GM12878 (cell line): ENCODE measurements around the gene EMILIN2. TPM values are rescaled to one million over a fixed set of nuclear protein-coding genes. Genes with fewer than 3 reads are reported as not detected.

ENCODE experiments used
- ATAC-seq: fragments of 200-7000 bp; cut with Tn5 transposase; 3 replicates; pipeline ENCODE4 v1.9.1; 2020; ENCODE audit warnings: mild to moderate bottlenecking, moderate library complexity
- BruUV-seq: library from RNA; stranded (reverse); fragments of 400-500 nt; replicated peaks from 2 replicates; lab custom pipeline; 2021; lab: Mats Ljungman, UMichigan
- CTCF ChIA-PET: fragments of 300-600 bp; sonication (Branson Sonifier 250); formaldehyde crosslinking; extraction: SDS; loops from one replicate; lab custom pipeline; 2021; ENCODE audit warnings: inconsistent platforms; lab: Yijun Ruan, JAX
- POLR2A ChIA-PET: fragments of 350-600 bp; formaldehyde crosslinking; extraction: SDS; loops from one replicate; lab custom pipeline; 2021; ENCODE audit warnings: inconsistent platforms; lab: Charles Lee
- RAD21 ChIA-PET: fragments of 300-600 bp; sonication (Branson Sonifier 250); formaldehyde crosslinking; loops from one replicate; lab custom pipeline; 2023; ENCODE audit warnings: antibody characterized with exemption; ENCODE audit not compliant: unreplicated experiment; lab: Charles Lee
- SMC1A ChIA-PET: fragments of 300-600 bp; sonication (Branson Sonifier 250); formaldehyde crosslinking; loops from one replicate; lab custom pipeline; 2023; ENCODE audit not compliant: unreplicated experiment, uncharacterized antibody; lab: Charles Lee
- DNase-seq: peaks from one replicate; pipeline ENCODE4 v3.0.0-alpha.2; 2011; ENCODE audit warnings: low read depth, low spot score
- FAIRE-seq: peaks from 3 replicates; lab custom pipeline; 2011; peaks lifted over from hg19 to GRCh38; lab: Jason Lieb, UNC
- H2AFZ ChIP-seq: 2 replicates; pipeline ENCODE4 v1.6.0; 2011; ENCODE audit warnings: low read depth, low read length, control low read depth; ENCODE audit not compliant: control insufficient read depth
- H3K27ac ChIP-seq: 2 replicates; pipeline ENCODE4 v1.5.1; 2011; ENCODE audit warnings: control low read depth; ENCODE audit not compliant: control insufficient read depth, insufficient read depth
- H3K27me3 ChIP-seq, 2 experiments: replicated peaks in 1 of 2; 2 replicates each; pipeline versions ENCODE4 v1.6.0 to v1.6.1; 2011; ENCODE audit warnings: low read length in 1 of 2; ENCODE audit not compliant: control insufficient read depth in 2 of 2, insufficient read depth in 2 of 2
- H3K36me3 ChIP-seq, 2 experiments: 2 replicates each; pipeline ENCODE4 v1.5.1; 2011; ENCODE audit warnings: low read length in 1 of 2; ENCODE audit not compliant: control insufficient read depth in 2 of 2, insufficient read depth in 2 of 2
- H3K4me1 ChIP-seq: 2 replicates; pipeline ENCODE4 v1.6.1; 2011; ENCODE audit warnings: mild to moderate bottlenecking, low read length, moderate library complexity, mixed read lengths; ENCODE audit not compliant: control insufficient read depth, insufficient read depth
- H3K4me2 ChIP-seq: 2 replicates; pipeline ENCODE4 v1.6.0; 2011; ENCODE audit warnings: control low read depth; ENCODE audit not compliant: control insufficient read depth, insufficient read depth
- H3K4me3 ChIP-seq: fragments of 200-600 bp; sonication (generic); 2 replicates; pipeline ENCODE4 v1.5.1; 2016
- H3K79me2 ChIP-seq: 2 replicates; pipeline ENCODE4 v1.6.0; 2011; ENCODE audit warnings: low read length; ENCODE audit not compliant: control insufficient read depth, insufficient read depth
- H3K9ac ChIP-seq: 2 replicates; pipeline ENCODE4 v1.8.0; 2011; ENCODE audit warnings: low read length, control low read depth, mixed read lengths; ENCODE audit not compliant: control insufficient read depth, insufficient read depth
- H3K9me3 ChIP-seq: replicated peaks from 3 replicates; pipeline ENCODE4 v1.5.1; 2011; ENCODE audit warnings: mild to moderate bottlenecking, low read length; ENCODE audit not compliant: control insufficient read depth, insufficient read depth
- H4K20me1 ChIP-seq: 2 replicates; pipeline ENCODE4 v1.6.0; 2011; ENCODE audit not compliant: control insufficient read depth, insufficient read depth
- CREB1 ChIP-seq: IDR thresholded peaks from 2 replicates; pipeline ENCODE4 v1.6.1; 2012; ENCODE audit warnings: low read depth, mild to moderate bottlenecking, inconsistent platforms
- MXI1 ChIP-seq: fragments of 150-350 bp; IDR thresholded peaks from 2 replicates; pipeline ENCODE4 v1.6.1; 2011; ENCODE audit warnings: low read depth, mild to moderate bottlenecking, inconsistent platforms, low read length, improper control_type of control experiment
- MYC ChIP-seq: IDR thresholded peaks from 2 replicates; pipeline ENCODE4 v1.6.1; 2011; ENCODE audit warnings: mild to moderate bottlenecking, low read length, moderate library complexity, inconsistent platforms; ENCODE audit not compliant: insufficient read depth, insufficient replicate concordance, insufficient read length, severe bottlenecking
- RELA ChIP-seq: fragments of 450-650 bp; IDR thresholded peaks from 2 replicates; pipeline ENCODE4 v1.8.0; 2014; ENCODE audit warnings: borderline replicate concordance; ENCODE audit not compliant: partially characterized antibody
- ZBTB33 ChIP-seq: fragments of 450-650 bp; IDR thresholded peaks from 2 replicates; pipeline ENCODE4 v1.6.1; 2017; ENCODE audit warnings: mild to moderate bottlenecking
- WGBS: methylation state at CpG from one replicate; pipeline ENCODE4 v1.1.6; 2016; ENCODE audit warnings: low lambda C conversion rate; ENCODE audit not compliant: insufficient replicate concordance, insufficient coverage; ENCODE audit errors: missing lambda C conversion rate; 5-methylcytosine and 5-hydroxymethylcytosine counted together
- in situ Hi-C: fragments of 300-500 bp; cut with MboI; formaldehyde crosslinking; loops from 9 replicates; pipeline ENCODE4 v1.14.3; 2018; ENCODE audit warnings: mixed read lengths
- intact Hi-C: fragments of 100-400 bp; cut with micrococcal nuclease; formaldehyde crosslinking; loops from one replicate; pipeline ENCODE4 v1.14.2; 2022; ENCODE audit not compliant: unreplicated experiment
- polyA plus RNA-seq, 11 experiments: library from polyadenylated mRNA; depleted of rRNA in 4 of 11; unstranded in 6 of 11; stranded (reverse) in 5 of 11; fragments of >200 nt; fragmentation: Nextera tagmentation in 4 of 11; fragmentation: Illumina TruSeq in 1 of 11; extraction: Ambion mirVana in 4 of 11; extraction: Trizol in 1 of 11; gene quantifications; 1 replicate in 1 of 11; 2 replicates in 10 of 11; pipeline versions ENCODE4 v1.2.1 to v1.2.3, GENCODE V29; 2011 to 2016; ENCODE audit warnings: inconsistent platforms in 2 of 11, missing spikeins in 2 of 11, low read depth in 1 of 11
- total RNA-seq, 4 experiments: library from RNA; depleted of rRNA in 3 of 4; stranded (reverse); fragments of >200 nt in 3 of 4; fragmentation: Illumina TruSeq in 1 of 4; extraction: Trizol in 1 of 4; gene quantifications; 2 replicates each; pipeline versions ENCODE4 v1.2.1 to v1.2.3, GENCODE V29; 2013 to 2021

EMILIN2 gene
- total and polyA plus RNA-seq, 10 of the 15 experiments (the other 5 are each of a cell fraction or from before 2014, with no cell fraction given), result 0.58 to 18.4 (median 5.9) TPM

GRCh38 chr18:2954869-2955645, 108.3 kb downstream of the EMILIN2 start:
- in situ Hi-C loops (loop anchor here (25.0 kb wide), 2 partner anchors 1307 to 1382 kb away; no protein-coding TSS in a partner anchor), intact Hi-C loops (no loop called here)
- no TSS peak for BruUV-seq
- FAIRE-seq (no peak), ATAC-seq (no peak), DNase-seq (no peak)
- ChIA-PET SMC1A (interaction anchor here (1.0 to 9.2 kb wide), 5 partner anchors 10 to 34 kb away, joined by 3 to 160 read pairs (median 3); no protein-coding TSS in a partner anchor), RAD21 (no interaction called here), CTCF (interaction anchor here (0.9 to 21.4 kb wide), 3 partner anchors 8 to 31 kb away, joined by 4 to 285 read pairs (median 5); no protein-coding TSS in a partner anchor), POLR2A (interaction anchor here (1.4 to 8.6 kb wide), 2 partner anchors 13 to 15 kb away, joined by 4 to 177 read pairs; no protein-coding TSS in a partner anchor)
- no peak overlapping the region for H3K27ac ChIP-seq
- H4K20me1 ChIP-seq, result no peaks in the 10 kb centered on the region
- H3K9me3 ChIP-seq, result no peaks in the 10 kb centered on the region
- H3K4me2 ChIP-seq, result no peak overlapping the region
- H2AFZ ChIP-seq, result no peak overlapping the region
- TF ChIP-seq MXI1, result no peak
- no peak for TF ChIP-seq ZBTB33
- no peak for TF ChIP-seq CREB1
- no peak for TF ChIP-seq RELA
- TF ChIP-seq MYC, result no peak
- H3K9ac ChIP-seq, result no peak overlapping the region
- WGBS, result 99% methylated on average over 12 of the region's 12 CpGs
- H3K79me2 ChIP-seq, result peaks cover 12% of the 10 kb centered on the region
- no peak overlapping the region for H3K4me3 ChIP-seq
- peaks cover 37% of the 10 kb centered on the region for H3K4me1 ChIP-seq
- peaks cover 4 to 38% of the 10 kb centered on the region in 2 experiments for H3K36me3 ChIP-seq
- H3K27me3 ChIP-seq, result no peaks in the 10 kb centered on the region
